Stimulated activated naive CD8-positive, alpha-beta T cell treated with anti-CD3 and anti-CD28 coated beads, Interleukin-15, amount 100 ng/mL, for 72 hours (primary cell): ENCODE data around the gene CCDC83.
A peak's percentile ranks its signal among the peaks of the same experiment; 100 is the strongest.

Experiments used
- ATAC-seq: fragments of 150-1000 bp; cut with Tn5 transposase; 2 replicates; pipeline ENCODE4 v1.10.0; 2021; ENCODE audit warnings: mild to moderate bottlenecking, moderate library complexity
- DNase-seq, 2 donors: peaks; one replicate each; pipeline ENCODE4 v3.0.0; 2021 to 2022
- H3K27ac Mint-ChIP-seq, 2 donors: one replicate each; pipeline ENCODE4 v1.8.0; 2022; ENCODE audit warnings: mild to moderate bottlenecking in 2 of 2, mixed read lengths in 2 of 2, moderate library complexity in 2 of 2
- H3K27me3 Mint-ChIP-seq: one replicate; pipeline ENCODE4 v1.8.0; 2022; ENCODE audit warnings: mixed read lengths
- H3K4me1 Mint-ChIP-seq: one replicate; pipeline ENCODE4 v1.8.0; 2022; ENCODE audit warnings: mild to moderate bottlenecking, mixed read lengths
- H3K4me3 Mint-ChIP-seq, 2 donors: one replicate each; pipeline ENCODE4 v1.8.0; 2022; ENCODE audit warnings: mild to moderate bottlenecking in 2 of 2, mixed read lengths in 2 of 2, moderate library complexity in 1 of 2
- H3K9me3 Mint-ChIP-seq, 2 donors: one replicate each; pipeline ENCODE4 v1.8.0; 2022; ENCODE audit warnings: mixed read lengths in 2 of 2

The CCDC83 gene

GRCh38 chr11:85934596-85935169 lies 79.5 kb downstream of the CCDC83 start:
- no peak for DNase-seq

GRCh38 chr11:85935751-85936150 lies 80.6 kb downstream of the CCDC83 start:
- no peak overlapping the region for H3K27ac Mint-ChIP-seq
- no peaks in the 10 kb centered on the region for H3K4me1 Mint-ChIP-seq
- DNase-seq (no peak), ATAC-seq (no peak)
- no peaks in the 10 kb centered on the region for H3K9me3 Mint-ChIP-seq
- no peaks in the 10 kb centered on the region for H3K27me3 Mint-ChIP-seq
- H3K4me3 Mint-ChIP-seq = no peak overlapping the region

More at GRCh38 chr11:85934596-85935169, 79.5 kb downstream of the CCDC83 start:
- H3K9me3 Mint-ChIP-seq = peaks cover 0 to 5% of the 10 kb centered on the region in 2 donors
- H3K27ac Mint-ChIP-seq = no peak overlapping the region
- ATAC-seq = no peak
- H3K27me3 Mint-ChIP-seq = peaks cover 7% of the 10 kb centered on the region
- H3K4me1 Mint-ChIP-seq = no peaks in the 10 kb centered on the region
- no peak overlapping the region for H3K4me3 Mint-ChIP-seq

GRCh38 chr11:85937835-85938234 lies 82.7 kb downstream of the CCDC83 start:
- Mint-ChIP-seq H3K4me1 (no peaks in the 10 kb centered on the region), H3K9me3 (no peaks in the 10 kb centered on the region), H3K27me3 (no peaks in the 10 kb centered on the region), H3K4me3 (no peak overlapping the region), H3K27ac (peak overlapping the region in 1 of 2 donors; percentile 85)
- ATAC-seq (no peak), DNase-seq (no peak)

DNA sequence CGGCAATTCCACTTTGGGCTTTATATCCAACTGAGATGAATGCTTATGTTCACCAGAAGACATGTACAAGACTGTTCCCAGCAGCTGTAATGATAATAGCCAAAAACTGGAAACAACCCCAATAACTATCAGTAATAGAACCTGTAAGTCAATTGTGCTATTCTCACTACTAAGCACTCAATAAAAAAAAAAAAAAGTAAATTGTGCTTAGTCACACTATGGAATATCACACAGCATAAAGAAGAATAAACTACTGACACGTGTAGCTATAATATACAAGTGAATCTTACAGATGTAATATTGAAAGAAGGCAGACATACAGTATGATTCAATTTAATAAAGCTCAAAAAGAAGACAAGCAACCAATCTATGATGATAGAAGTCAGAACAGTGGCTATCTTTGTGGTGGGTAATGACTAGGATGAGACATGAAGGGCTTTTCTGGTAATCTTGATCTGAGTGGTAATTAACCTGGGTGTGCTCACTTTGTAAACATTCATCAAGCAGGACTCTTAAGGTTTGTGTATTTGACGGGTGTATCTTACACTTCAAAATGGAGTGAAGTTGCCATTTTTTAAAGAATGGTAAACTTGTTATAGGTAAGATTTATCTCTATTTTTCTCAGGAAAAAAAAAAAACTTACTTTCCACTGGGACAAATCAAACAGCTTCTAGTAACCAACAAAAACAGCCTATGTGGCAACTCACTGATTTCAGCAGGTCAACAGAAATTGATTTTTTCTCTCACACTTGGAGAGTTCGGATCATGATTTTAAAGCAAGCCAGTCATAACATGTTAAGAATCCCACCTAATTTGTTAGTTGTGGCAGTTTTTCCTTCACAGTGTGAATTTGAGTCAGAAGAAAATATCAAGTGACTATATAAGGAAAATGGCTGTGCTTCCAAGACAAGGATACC lies 84.2 kb downstream of the CCDC83 start:
- H3K27me3 Mint-ChIP-seq = no peaks in the 10 kb centered on the region
- H3K9me3 Mint-ChIP-seq = no peaks in the 10 kb centered on the region
- DNase-seq (no peak), ATAC-seq (peak; percentile 86)
- no peaks in the 10 kb centered on the region for H3K4me1 Mint-ChIP-seq
- H3K4me3 Mint-ChIP-seq = no peak overlapping the region
- no peak overlapping the region for H3K27ac Mint-ChIP-seq

- H3K27ac Mint-ChIP-seq = no peak overlapping the region
- ATAC-seq = peak; percentile 76
- H3K4me1 Mint-ChIP-seq = peaks cover 14% of the 10 kb centered on the region
- peak; percentile 44 to 61 for DNase-seq
- peaks cover 16 to 18% of the 10 kb centered on the region in 2 donors for H3K9me3 Mint-ChIP-seq
- no peaks in the 10 kb centered on the region for H3K27me3 Mint-ChIP-seq
- no peak overlapping the region for H3K4me3 Mint-ChIP-seq
These were observed 86.3 kb downstream of the CCDC83 start for GRCh38 chr11:85941380-85941973.

GRCh38 chr11:85945296-85945695 lies 90.1 kb downstream of the CCDC83 start:
- H3K27ac Mint-ChIP-seq = peak overlapping the region in 1 of 2 donors; percentile 88
- peaks cover 19 to 20% of the 10 kb centered on the region in 2 donors for H3K9me3 Mint-ChIP-seq
- H3K4me3 Mint-ChIP-seq = no peak overlapping the region
- ATAC-seq (no peak), DNase-seq (no peak)
- peaks cover 41% of the 10 kb centered on the region for H3K4me1 Mint-ChIP-seq
- no peaks in the 10 kb centered on the region for H3K27me3 Mint-ChIP-seq

DNA sequence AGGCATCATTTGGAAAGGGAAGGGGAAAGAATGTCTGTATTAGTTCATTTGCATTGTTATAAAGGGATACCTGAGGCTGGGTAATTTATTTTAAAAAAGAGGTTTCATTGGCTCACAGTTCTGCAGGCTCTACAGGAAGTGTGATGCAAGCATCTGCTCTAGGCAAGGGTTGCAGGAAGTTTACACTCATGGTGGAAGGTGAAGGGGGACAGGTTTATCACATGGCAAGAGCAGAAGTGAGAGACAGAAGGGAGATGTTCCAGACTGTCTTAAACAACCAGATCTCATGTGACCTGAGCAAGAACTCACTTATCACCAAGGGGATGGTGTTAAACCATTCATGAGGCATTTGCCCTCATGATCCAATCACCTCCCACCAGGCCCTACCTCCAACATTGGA lies 90.6 kb downstream of the CCDC83 start:
- peaks cover 20 to 22% of the 10 kb centered on the region in 2 donors for H3K9me3 Mint-ChIP-seq
- no peak for ATAC-seq
- H3K4me1 Mint-ChIP-seq = peaks cover 41% of the 10 kb centered on the region
- no peak overlapping the region for H3K4me3 Mint-ChIP-seq
- no peak for DNase-seq
- no peaks in the 10 kb centered on the region for H3K27me3 Mint-ChIP-seq
- H3K27ac Mint-ChIP-seq = no peak overlapping the region

DNA sequence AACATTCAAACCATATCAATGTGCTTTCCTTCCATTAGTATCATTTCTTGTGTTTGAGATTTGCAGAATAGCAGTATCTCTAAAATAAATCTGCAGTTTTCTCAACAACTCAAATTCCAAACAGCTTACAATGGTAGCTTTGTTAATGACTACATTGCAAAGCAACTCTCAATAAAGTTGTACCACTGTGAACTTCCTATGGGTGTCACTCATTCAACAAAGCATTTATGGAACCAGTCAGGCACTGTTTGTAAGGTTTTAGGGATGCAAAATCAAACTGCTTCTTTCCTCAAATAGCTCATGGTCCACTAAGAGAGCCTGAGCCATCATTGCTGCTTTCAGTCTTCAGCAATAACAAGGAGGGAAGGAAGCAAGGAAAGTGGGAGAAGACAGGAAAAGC lies 91.0 kb downstream of the CCDC83 start:
- H3K9me3 Mint-ChIP-seq = peaks cover 20 to 24% of the 10 kb centered on the region in 2 donors
- H3K27ac Mint-ChIP-seq = peak overlapping the region in 1 of 2 donors; percentile 8
- H3K4me1 Mint-ChIP-seq = peaks cover 41% of the 10 kb centered on the region
- no peak for DNase-seq
- no peaks in the 10 kb centered on the region for H3K27me3 Mint-ChIP-seq
- no peak overlapping the region for H3K4me3 Mint-ChIP-seq
- ATAC-seq = no peak

- peaks cover 20 to 24% of the 10 kb centered on the region in 2 donors for H3K9me3 Mint-ChIP-seq
- DNase-seq (peak; percentile 33 to 64), ATAC-seq (peak; percentile 91)
- peak overlapping the region; percentile 39 to 61 for H3K4me3 Mint-ChIP-seq
- H3K27me3 Mint-ChIP-seq = no peaks in the 10 kb centered on the region
- peak overlapping the region; percentile 78 to 89 for H3K27ac Mint-ChIP-seq
- H3K4me1 Mint-ChIP-seq = peaks cover 41% of the 10 kb centered on the region
These were observed 92.5 kb downstream of the CCDC83 start for GRCh38 chr11:85947431-85948272.

DNA sequence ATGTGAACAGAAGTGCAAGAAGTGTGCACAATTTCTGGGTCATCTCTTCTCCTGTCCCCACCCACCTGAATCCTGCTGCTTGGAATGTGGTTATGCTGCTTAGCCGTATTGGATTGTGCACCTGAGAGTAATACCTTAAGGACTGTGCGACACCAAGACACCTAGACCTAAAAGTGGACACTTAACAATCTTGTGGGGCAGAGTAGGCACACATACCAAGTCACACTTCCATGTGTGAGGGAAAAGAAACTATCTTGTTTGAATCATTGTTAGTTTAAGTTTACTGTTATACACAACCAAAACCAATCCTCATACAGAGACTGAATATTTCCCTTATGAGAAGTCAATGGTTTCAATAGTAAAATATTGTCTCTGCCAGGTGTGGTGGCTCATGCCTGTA lies 93.7 kb downstream of the CCDC83 start:
- peak overlapping the region; percentile 31 to 61 for H3K4me3 Mint-ChIP-seq
- ATAC-seq (peak; percentile 50), DNase-seq (no peak)
- peak overlapping the region; percentile 78 to 83 for H3K27ac Mint-ChIP-seq
- H3K9me3 Mint-ChIP-seq = peaks cover 27 to 29% of the 10 kb centered on the region in 2 donors
- no peaks in the 10 kb centered on the region for H3K27me3 Mint-ChIP-seq
- H3K4me1 Mint-ChIP-seq = peaks cover 41% of the 10 kb centered on the region

DNA sequence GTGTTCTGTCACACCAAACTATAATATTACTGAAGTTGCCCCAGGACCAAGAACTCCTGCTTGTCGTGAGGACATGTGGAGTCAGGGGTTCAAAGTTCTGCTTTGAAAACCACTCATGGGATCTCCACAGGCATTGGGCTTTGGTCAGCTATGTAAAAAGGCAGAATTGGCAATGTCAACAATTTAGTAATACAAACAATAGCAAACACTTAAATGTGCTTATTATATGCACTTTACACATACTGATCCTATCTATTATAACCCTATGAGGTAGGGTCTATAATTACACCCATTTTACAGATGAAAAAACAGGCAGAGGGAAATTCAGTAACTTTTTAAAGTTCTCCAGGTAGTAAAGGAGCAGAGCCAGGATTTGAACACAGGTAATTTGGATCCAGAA lies 94.6 kb downstream of the CCDC83 start:
- DNase-seq = no peak
- H3K27me3 Mint-ChIP-seq = no peaks in the 10 kb centered on the region
- H3K27ac Mint-ChIP-seq = no peak overlapping the region
- ATAC-seq = no peak
- H3K4me1 Mint-ChIP-seq = peaks cover 41% of the 10 kb centered on the region
- peaks cover 26% of the 10 kb centered on the region in 2 donors for H3K9me3 Mint-ChIP-seq
- H3K4me3 Mint-ChIP-seq = no peak overlapping the region

GRCh38 chr11:85950317-85951048 lies 95.3 kb downstream of the CCDC83 start:
- Mint-ChIP-seq H3K4me1 (peaks cover 38% of the 10 kb centered on the region), H3K27me3 (no peaks in the 10 kb centered on the region), H3K4me3 (no peak overlapping the region), H3K27ac (no peak overlapping the region), H3K9me3 (peaks cover 19 to 23% of the 10 kb centered on the region in 2 donors)
- ATAC-seq (no peak), DNase-seq (no peak)

DNA sequence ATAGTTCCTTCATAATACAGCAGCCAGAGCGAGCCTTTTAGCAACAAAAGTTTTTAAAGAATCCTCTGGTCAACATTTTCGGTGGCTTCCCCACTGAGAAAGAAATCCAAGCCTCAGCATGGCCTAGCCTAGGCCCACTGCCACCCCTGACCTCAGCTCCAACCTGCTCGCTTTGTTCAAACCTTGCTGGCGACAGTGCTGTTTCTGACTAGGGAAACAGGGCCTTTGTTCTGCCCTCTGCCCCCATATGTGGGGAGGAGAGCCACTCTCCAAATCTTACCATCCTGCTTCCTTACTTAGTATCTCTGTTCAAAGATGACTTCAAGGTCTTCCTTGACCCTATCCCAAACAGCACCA lies 95.8 kb downstream of the CCDC83 start:
- no peak overlapping the region for H3K4me3 Mint-ChIP-seq
- DNase-seq (no peak), ATAC-seq (no peak)
- H3K27me3 Mint-ChIP-seq = no peaks in the 10 kb centered on the region
- peaks cover 32% of the 10 kb centered on the region for H3K4me1 Mint-ChIP-seq
- H3K27ac Mint-ChIP-seq = no peak overlapping the region
- H3K9me3 Mint-ChIP-seq = peaks cover 14 to 19% of the 10 kb centered on the region in 2 donors

DNA sequence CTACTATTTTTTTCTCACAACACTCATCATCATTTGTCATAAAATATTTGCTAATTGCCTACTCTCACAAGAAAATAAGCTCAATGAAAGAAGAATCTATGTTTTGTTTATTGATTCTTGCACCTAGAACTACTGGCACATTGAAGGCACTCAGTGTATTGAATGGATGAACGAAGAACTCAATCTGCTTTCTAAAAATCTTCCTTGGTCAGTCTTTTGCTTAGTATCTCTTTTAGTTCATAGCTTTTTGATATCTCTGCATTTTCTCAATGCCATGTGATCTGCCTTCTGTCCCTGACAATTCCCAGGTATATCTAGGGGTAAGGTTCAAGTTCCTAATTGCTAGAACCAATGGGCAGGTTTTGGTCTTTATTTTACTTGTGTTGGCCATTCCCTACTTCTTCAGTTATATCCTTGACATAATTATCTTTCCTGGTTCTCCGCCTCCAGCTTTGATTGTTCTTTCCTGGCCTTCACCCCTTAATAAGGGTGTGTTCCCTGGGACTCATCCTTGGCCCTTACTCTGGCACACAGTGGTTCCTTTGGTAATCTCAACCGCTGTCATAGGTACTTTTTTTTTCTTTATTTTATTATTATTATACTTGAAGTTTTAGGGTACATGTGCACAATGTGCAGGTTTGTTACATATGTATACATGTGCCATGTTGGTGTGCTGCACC lies 96.4 kb downstream of the CCDC83 start:
- Mint-ChIP-seq H3K4me1 (peaks cover 27% of the 10 kb centered on the region), H3K27me3 (no peaks in the 10 kb centered on the region), H3K4me3 (no peak overlapping the region), H3K27ac (no peak overlapping the region), H3K9me3 (peaks cover 8 to 16% of the 10 kb centered on the region in 2 donors)
- ATAC-seq = no peak
- no peak for DNase-seq
